ENCODE results near the gene GNLY. TPM values are rescaled to one million over a fixed set of nuclear protein-coding genes. Genes with fewer than 3 reads are reported as not detected.

The GNLY gene
- total and polyA plus RNA-seq, 9 of the 15 experiments (the other 6 are each of a cell fraction or from before 2014, with no cell fraction given), result not detected

DNA sequence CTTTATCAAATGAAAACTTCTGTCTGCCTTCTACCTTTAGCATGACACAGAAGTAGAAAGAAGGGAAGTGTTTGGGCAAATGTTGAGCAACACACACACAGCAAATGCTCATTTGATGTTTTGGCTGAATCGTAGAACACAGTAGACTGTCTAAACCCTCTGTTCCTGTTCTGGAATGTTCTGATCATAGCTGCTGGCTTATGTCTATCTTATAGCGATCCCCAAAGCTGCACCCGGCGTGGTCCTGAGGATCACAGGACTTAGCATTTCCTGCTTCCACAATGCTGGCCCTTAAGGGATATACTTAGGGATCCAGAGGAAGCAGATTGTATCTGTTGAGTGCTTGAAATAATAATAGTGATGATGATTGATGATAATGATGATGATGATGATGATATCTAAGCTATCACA, 15.2 kb downstream of the GNLY start:
- WGBS (ENCODE audit: insufficient coverage, low coverage, missing lambda C conversion rate), result 25% methylated on average over 4 of the region's 4 CpGs
- FAIRE-seq, result no peak

GRCh38 chr2:85710687-85711577, 16.8 kb downstream of the GNLY start:
- no peak for TF ChIP-seq USF1 (CRISPR knock-in tag; IDR thresholded peaks at IDR 0.05)
- TF ChIP-seq MAFG (tag; conservative IDR thresholded peaks at IDR 0.05), result no peak
- TF ChIP-seq EZH2 (IDR thresholded peaks at IDR 0.05; ENCODE audit: borderline replicate concordance, low read depth, low read length), result no peak
- TF ChIP-seq, protein P1, sequence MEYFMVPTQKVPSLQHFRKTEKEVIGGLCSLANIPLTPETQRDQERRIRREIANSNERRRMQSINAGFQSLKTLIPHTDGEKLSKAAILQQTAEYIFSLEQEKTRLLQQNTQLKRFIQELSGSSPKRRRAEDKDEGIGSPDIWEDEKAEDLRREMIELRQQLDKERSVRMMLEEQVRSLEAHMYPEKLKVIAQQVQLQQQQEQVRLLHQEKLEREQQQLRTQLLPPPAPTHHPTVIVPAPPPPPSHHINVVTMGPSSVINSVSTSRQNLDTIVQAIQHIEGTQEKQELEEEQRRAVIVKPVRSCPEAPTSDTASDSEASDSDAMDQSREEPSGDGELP (CRISPR knock-in tag; IDR thresholded peaks at IDR 0.05; ENCODE audit: borderline replicate concordance), result no peak
- TF ChIP-seq HDAC3 (IDR thresholded peaks at IDR 0.05; ENCODE audit: borderline replicate concordance, partially characterized antibody), result no peak
- TF ChIP-seq MAX (CRISPR knock-in tag; IDR thresholded peaks at IDR 0.05), result no peak
- Histone ChIP-seq H4K20me1 (replicated peaks; ENCODE audit: control insufficient read depth, insufficient read depth, low read length) (no peaks in the 10 kb centered on the region), H3K27ac (ENCODE audit: extremely low read depth, low read depth, low read length) (no peak overlapping the region), H3K79me2 (ENCODE audit: control insufficient read depth, insufficient read depth, low read length) (no peaks in the 10 kb centered on the region), H3K9me3 (replicated peaks; ENCODE audit: control insufficient read depth, insufficient read depth, low read depth, low read length) (no peaks in the 10 kb centered on the region), H3K36me3 (ENCODE audit: control insufficient read depth, insufficient read depth, low read length) (no peaks in the 10 kb centered on the region), H3K4me2 (ENCODE audit: insufficient read depth, low read length) (no peak overlapping the region), H3K27me3 (ENCODE audit: control insufficient read depth in 2 of 2, insufficient read depth in 2 of 2, low read length in 2 of 2) (peaks cover 0 to 18% of the 10 kb centered on the region in 2 experiments; a peak in 3 of 5 replicates), H2AFZ (ENCODE audit: low read depth, low read length) (peak overlapping the region; percentile 55), H3K4me1 (replicated peaks in 1 of 2; ENCODE audit: control insufficient read depth in 2 of 2, insufficient read depth in 2 of 2, low read length in 2 of 2) (peaks cover 5 to 18% of the 10 kb centered on the region in 2 experiments; a peak in 4 of 5 replicates), H3K9ac (ENCODE audit: insufficient read depth in 1 of 2, low read depth in 2 of 2, low read length in 2 of 2) (0 out of 4 replicates have a peak overlapping the region, but pooled peaks of 1 of the 2 experiments have one; percentile 2), H3K9me1 (ENCODE audit: control insufficient read depth, insufficient read depth, low read length) (no peaks in the 10 kb centered on the region), H3K4me3 (no peak overlapping the region)
- POLR2A ChIA-PET, result interaction anchor here (0.6 to 1.3 kb wide), 2 partner anchors 106 to 332 kb away, joined by 3 to 5 read pairs; no protein-coding TSS in a partner anchor
- 27% methylated on average over 19 of the region's 19 CpGs for WGBS (ENCODE audit: insufficient coverage, low coverage, missing lambda C conversion rate)
- in situ Hi-C loops (cut with MboI), result no loop called here
- DNase-seq (ENCODE audit: extremely low read depth in 1 of 4, low spot score in 3 of 4) (no peak), FAIRE-seq (no peak), ATAC-seq (peak; percentile 17; the same call in 2 of the 3 replicates)
- CTCF ChIA-PET (ENCODE audit: low intra/inter-chr PET ratio), result no interaction called here
- BruUV-seq (replicated peaks), result no TSS peak
- intact Hi-C loops (cut with micrococcal nuclease), result no loop called here

More for the DNA sequence above, 15.2 kb downstream of the GNLY start:
- ATAC-seq (no peak), DNase-seq (ENCODE audit: extremely low read depth in 1 of 4, low spot score in 3 of 4) (no peak)
- no peak overlapping the region for H3K9ac ChIP-seq (ENCODE audit: insufficient read depth in 1 of 2, low read depth in 2 of 2, low read length in 2 of 2)
- no peaks in the 10 kb centered on the region for H3K9me3 ChIP-seq (replicated peaks; ENCODE audit: control insufficient read depth, insufficient read depth, low read depth, low read length)
- peaks cover 5 to 31% of the 10 kb centered on the region in 2 experiments for H3K4me1 ChIP-seq (replicated peaks in 1 of 2; ENCODE audit: control insufficient read depth in 2 of 2, insufficient read depth in 2 of 2, low read length in 2 of 2)
- POLR2A ChIA-PET, result no interaction called here
- no peak overlapping the region; the same call in 1 of the 2 replicates for H3K4me2 ChIP-seq (ENCODE audit: insufficient read depth, low read length)
- H2AFZ ChIP-seq (ENCODE audit: low read depth, low read length), result no peak overlapping the region
- TF ChIP-seq ZNF175 (CRISPR knock-in tag; IDR thresholded peaks at IDR 0.05; ENCODE audit: low read depth), result no peak
- TF ChIP-seq CEBPB (tag; IDR thresholded peaks at IDR 0.05), result peak; percentile 75
- 0 out of 2 replicates have a peak, but pooled peaks have one; percentile 6 for TF ChIP-seq SPI1 (IDR thresholded peaks at IDR 0.05; ENCODE audit: borderline replicate concordance, low read depth, low read length)
- TF ChIP-seq TCF3 (CRISPR knock-in tag; IDR thresholded peaks at IDR 0.05), result peak; percentile 23; the same call in 1 of the 2 replicates
- no peak for TF ChIP-seq CEBPG (CRISPR knock-in tag; IDR thresholded peaks at IDR 0.05)
- 0 out of 4 replicates have a peak, but pooled peaks of 1 of the 2 experiments have one; percentile 20 for TF ChIP-seq CEBPG (tag; conservative IDR thresholded peaks at IDR 0.05 in 1 of 2, IDR thresholded peaks at IDR 0.05 in 1 of 2)
- peaks cover 0 to 24% of the 10 kb centered on the region in 2 experiments; a peak in 3 of 5 replicates for H3K27me3 ChIP-seq (ENCODE audit: control insufficient read depth in 2 of 2, insufficient read depth in 2 of 2, low read length in 2 of 2)
- H3K36me3 ChIP-seq (ENCODE audit: control insufficient read depth, insufficient read depth, low read length), result no peaks in the 10 kb centered on the region
- in situ Hi-C loops (cut with MboI), result no loop called here
- no peaks in the 10 kb centered on the region for H3K9me1 ChIP-seq (ENCODE audit: control insufficient read depth, insufficient read depth, low read length)
- no TSS peak for BruUV-seq (replicated peaks)
- H3K79me2 ChIP-seq (ENCODE audit: control insufficient read depth, insufficient read depth, low read length), result no peaks in the 10 kb centered on the region
- no peak overlapping the region for H3K27ac ChIP-seq (ENCODE audit: extremely low read depth, low read depth, low read length)
- H4K20me1 ChIP-seq (replicated peaks; ENCODE audit: control insufficient read depth, insufficient read depth, low read length), result no peaks in the 10 kb centered on the region
- intact Hi-C loops (cut with micrococcal nuclease), result loop anchor here (5.0 kb wide), 1 partner anchor 292 kb away; the partner anchor contains the start of gene SH2D6
- H3K4me3 ChIP-seq, result no peak overlapping the region
- CTCF ChIA-PET (ENCODE audit: low intra/inter-chr PET ratio), result no interaction called here
